HUES6 (cell line): Measurements from ENCODE around the gene SPOCD1.
"Not testable (repeated sequence)": the region's sequence is repeated elsewhere in the genome, so short reads cannot be mapped to it uniquely, and the experiment has no call there.

ENCODE experiments used
- H3K27ac ChIP-seq: 2 replicates; pipeline ENCODE4 v1.7.0; 2013; ENCODE audit warnings: low read depth, mild to moderate bottlenecking, low read length, inconsistent platforms
- H3K27me3 ChIP-seq: 2 replicates; pipeline ENCODE4 v1.6.1; 2013; ENCODE audit warnings: low read length; ENCODE audit not compliant: control insufficient read depth, insufficient read depth
- H3K36me3 ChIP-seq: 2 replicates; pipeline ENCODE4 v1.6.1; 2013; ENCODE audit warnings: low read length; ENCODE audit not compliant: control insufficient read depth, insufficient read depth
- H3K4me1 ChIP-seq: 2 replicates; pipeline ENCODE4 v1.6.1; 2013; ENCODE audit warnings: low read length; ENCODE audit not compliant: control insufficient read depth, insufficient read depth
- H3K4me3 ChIP-seq: 2 replicates; pipeline ENCODE4 v1.5.1; 2013; ENCODE audit warnings: low read depth, low read length
- H3K9ac ChIP-seq: one replicate; pipeline ENCODE4 v1.6.1; 2013; ENCODE audit warnings: mild to moderate bottlenecking, low read length
- H3K9me3 ChIP-seq: 2 replicates; pipeline ENCODE4 v1.6.1; 2013; ENCODE audit warnings: low read depth, low read length; ENCODE audit not compliant: control insufficient read depth, insufficient read depth

Gene SPOCD1

DNA sequence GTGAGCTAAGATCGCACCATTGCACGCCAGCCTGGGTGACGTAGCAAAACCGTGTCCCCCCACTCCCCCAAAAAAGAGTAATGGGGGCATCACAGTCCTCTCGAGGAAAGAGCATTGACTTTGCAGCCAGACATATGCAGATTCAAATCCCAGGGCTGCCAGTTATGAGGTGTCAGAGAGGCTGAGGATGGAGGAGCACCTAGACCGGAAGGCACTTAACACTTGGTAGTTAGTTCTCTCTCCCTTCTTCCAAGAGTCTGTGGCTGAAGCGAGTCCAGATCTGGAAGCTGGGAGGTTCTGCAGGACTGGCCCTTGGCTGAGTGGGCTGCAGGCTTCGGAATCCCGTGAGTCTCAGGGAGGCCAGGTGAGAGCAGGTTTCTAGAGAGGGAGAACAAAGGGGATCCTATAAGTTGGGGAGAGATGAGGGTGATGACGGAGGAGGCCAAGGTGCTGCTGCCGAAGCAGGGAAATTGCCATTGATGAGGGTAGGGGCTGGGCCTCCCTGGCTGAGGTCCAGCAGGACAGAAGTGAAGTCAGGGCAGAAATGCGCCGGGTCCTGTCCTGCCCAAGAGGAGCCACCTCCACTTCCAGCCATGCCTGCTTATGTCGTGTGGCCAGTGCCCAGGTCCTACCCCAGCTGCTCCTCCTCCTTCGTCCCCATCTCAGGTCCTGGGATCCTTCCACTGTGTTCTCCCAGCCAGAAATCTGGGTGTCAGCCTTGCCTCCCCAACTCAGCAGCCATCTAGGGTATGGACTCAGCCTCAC, 13.3 kb upstream of the SPOCD1 start:
- Histone ChIP-seq H3K9ac (no peak overlapping the region), H3K4me1 (no peaks in the 10 kb centered on the region; the same call in 1 of the 2 replicates), H3K27ac (no peak overlapping the region), H3K4me3 (no peak overlapping the region), H3K9me3 (no peaks in the 10 kb centered on the region), H3K36me3 (no peaks in the 10 kb centered on the region), H3K27me3 (no peaks in the 10 kb centered on the region)

DNA sequence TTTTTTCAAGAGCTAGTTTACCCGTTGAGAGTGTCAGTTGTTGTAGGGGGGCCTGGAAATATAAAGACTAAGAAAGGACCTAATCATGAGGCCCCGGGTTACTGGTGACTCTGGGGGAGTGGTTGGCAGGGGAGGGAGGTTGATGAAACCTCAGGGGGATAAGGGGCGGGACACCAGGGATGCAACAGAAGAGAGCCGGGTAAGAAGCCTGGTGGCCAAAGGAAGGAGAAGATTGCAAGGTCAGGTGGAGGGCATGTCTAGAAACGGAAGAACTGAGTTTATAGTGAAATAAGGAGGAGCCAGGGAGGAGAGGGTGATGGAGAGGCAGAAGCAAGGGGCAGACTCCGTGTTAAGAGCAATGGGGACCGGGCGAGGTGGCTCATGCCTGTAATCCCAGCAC, 12.5 kb upstream of the SPOCD1 start:
- Histone ChIP-seq H3K9ac (no peak overlapping the region), H3K36me3 (no peaks in the 10 kb centered on the region), H3K27ac (no peak overlapping the region), H3K9me3 (no peaks in the 10 kb centered on the region), H3K4me3 (no peak overlapping the region), H3K27me3 (no peaks in the 10 kb centered on the region), H3K4me1 (no peaks in the 10 kb centered on the region; the same call in 1 of the 2 replicates)

DNA sequence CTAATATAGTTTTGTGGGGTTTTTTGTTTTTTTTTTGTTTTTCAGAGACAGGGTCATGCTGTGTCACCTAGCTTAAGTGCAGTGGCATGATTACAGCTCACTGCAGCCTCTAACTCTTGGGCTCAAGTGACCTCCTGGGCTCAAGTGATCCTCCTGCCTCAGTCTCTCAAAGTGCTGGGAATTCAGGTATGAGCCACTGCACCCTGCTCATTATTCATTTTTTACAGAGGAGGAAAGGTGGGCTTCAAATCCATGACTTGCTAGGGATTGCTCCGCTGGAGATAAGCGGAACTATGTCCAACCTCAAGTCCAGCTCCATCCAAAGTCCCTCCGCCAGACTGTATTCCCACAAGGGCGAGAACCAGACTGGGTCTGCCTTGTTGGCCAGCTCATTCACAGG, 8.0 kb upstream of the SPOCD1 start:
- no peaks in the 10 kb centered on the region; the same call in 1 of the 2 replicates for H3K4me1 ChIP-seq
- H3K36me3 ChIP-seq: no peaks in the 10 kb centered on the region
- H3K9me3 ChIP-seq: no peaks in the 10 kb centered on the region
- H3K9ac ChIP-seq: no peak overlapping the region
- no peak overlapping the region for H3K4me3 ChIP-seq
- H3K27me3 ChIP-seq: no peaks in the 10 kb centered on the region
- H3K27ac ChIP-seq: no peak overlapping the region

DNA sequence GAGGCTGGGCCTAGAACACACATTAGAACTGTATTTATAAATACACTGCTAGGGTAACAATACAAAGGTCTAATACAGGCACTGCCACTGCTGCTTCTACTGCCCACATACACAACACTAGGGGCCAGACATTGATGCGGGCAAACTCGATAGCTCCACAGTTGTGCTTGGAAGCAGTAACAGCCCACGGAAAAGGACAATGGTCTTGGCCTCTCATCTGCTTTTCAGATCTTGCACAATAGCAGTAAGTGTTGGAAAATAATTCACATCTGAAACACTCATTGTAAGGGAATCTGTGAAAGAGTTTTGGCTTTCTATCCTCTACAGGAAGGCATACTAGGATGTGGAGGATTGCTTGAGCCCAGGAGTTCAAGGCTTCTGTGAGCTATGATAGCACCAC, 6.9 kb upstream of the SPOCD1 start:
- Histone ChIP-seq H3K4me3 (no peak overlapping the region), H3K27me3 (no peaks in the 10 kb centered on the region), H3K9ac (no peak overlapping the region), H3K27ac (no peak overlapping the region), H3K9me3 (no peaks in the 10 kb centered on the region), H3K36me3 (no peaks in the 10 kb centered on the region), H3K4me1 (no peaks in the 10 kb centered on the region; the same call in 1 of the 2 replicates)

DNA sequence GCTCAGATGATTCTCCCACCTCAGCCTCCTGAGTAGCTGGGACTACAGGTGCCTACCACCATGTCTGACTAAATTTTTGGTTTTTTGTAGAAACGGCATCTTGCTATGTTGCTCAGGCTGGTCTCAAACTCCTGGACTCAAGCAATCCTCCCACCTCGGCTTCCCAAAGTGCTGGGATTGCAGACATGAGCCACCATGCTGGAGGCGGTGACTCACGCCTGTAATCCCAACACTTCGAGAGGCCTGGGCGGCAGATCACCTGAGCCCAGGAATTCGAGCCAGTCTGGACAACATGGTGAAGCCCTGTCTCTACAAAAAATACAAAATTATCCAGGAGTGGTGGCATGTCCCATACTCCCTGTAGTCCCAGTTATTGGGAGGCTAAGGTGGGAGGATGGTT, 4.4 kb upstream of the SPOCD1 start:
- not testable (repeated sequence) for H3K36me3 ChIP-seq, H3K4me1 ChIP-seq, H3K27me3 ChIP-seq, H3K27ac ChIP-seq, H3K9me3 ChIP-seq, H3K9ac ChIP-seq, H3K4me3 ChIP-seq

DNA sequence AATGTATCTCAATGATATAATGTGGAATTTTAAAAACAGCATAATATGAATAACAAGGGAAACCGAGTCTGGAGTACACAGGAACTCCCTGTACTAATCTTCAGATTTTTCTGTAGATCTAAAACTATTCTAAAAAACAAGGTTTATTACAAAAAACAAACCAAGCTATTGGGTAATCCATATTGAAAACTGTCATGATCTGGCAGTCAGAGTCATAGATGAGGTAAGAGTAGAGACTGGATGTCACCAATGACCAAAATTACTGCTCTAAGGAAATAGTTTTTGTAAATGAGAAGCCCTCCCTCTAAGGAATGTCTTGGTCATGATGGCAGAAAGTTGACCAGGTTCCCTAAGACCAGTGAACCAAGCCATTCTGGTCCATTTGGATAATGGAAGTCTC, 2.4 kb upstream of the SPOCD1 start:
- Histone ChIP-seq H3K36me3 (no peaks in the 10 kb centered on the region), H3K27ac (no peak overlapping the region), H3K9ac (no peak overlapping the region), H3K9me3 (no peaks in the 10 kb centered on the region), H3K4me1 (peaks cover 3% of the 10 kb centered on the region; the same call in 1 of the 2 replicates), H3K27me3 (no peaks in the 10 kb centered on the region), H3K4me3 (no peak overlapping the region)

DNA sequence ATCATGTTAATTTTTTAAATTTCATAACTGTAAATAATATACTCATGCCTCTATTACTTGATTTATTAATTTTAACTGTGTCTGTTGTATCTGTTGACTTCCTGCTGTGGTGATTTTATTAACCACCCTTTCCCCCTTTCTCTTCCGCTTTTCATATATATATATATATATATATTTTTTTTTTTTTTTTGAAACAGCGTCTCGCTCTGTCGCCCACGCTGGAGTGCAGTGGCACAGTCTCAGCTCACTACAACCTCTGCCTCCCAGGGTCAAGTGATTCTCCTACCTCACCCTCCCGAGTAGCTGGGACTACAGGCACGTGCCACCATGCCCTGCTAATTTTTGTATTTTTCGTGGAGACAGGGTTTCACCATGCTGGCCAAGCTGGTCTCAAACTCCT, 1.1 kb upstream of the SPOCD1 start:
- H3K4me1 ChIP-seq, H3K27me3 ChIP-seq, H3K9ac ChIP-seq, H3K4me3 ChIP-seq, H3K36me3 ChIP-seq, H3K9me3 ChIP-seq, H3K27ac ChIP-seq: not testable (repeated sequence)

DNA sequence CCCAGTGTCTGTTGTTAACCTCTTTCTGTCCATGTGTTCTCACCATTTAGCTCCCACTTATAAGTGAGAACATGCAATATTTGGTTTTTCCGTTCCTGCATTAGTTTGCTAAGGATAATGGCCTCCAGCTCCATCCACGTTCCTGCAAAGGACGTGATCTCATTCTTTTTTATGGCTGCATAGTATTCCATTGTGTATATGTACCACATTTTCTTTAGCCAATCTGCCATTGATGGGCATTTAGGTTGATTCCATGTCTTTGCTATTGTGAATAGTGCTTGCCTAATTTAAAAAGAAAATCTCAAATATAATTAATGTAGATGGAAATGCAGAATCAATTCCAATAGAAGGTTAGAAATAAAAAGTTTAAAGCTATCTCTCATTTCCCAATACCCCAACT, 679 bp upstream of the SPOCD1 start:
- not testable (repeated sequence) for H3K27me3 ChIP-seq, H3K27ac ChIP-seq, H3K9me3 ChIP-seq

DNA sequence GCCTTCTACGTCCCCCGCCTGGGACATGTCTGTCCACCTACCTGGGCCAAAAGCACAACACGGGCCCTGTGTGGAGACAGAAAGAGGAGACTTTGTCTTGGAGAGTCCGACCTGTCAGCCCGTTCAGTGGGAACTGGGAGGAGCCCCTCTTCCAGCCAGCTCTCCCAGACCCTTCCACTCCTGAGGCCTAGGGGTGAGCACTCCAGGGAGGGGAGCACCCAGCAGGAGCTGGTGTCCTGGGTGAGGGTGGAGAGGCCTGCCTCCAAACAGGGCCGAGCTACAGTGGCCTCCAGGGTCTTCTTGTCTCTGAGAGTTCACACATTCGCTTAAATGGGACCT, 546 bp downstream of the SPOCD1 start:
- H3K9ac ChIP-seq: no peak overlapping the region
- H3K36me3 ChIP-seq: no peaks in the 10 kb centered on the region
- no peaks in the 10 kb centered on the region for H3K27me3 ChIP-seq
- H3K27ac ChIP-seq: no peak overlapping the region
- no peaks in the 10 kb centered on the region for H3K9me3 ChIP-seq
- peaks cover 3% of the 10 kb centered on the region; the same call in 1 of the 2 replicates for H3K4me1 ChIP-seq
- peak overlapping the region; percentile 54 for H3K4me3 ChIP-seq

More for the DNA sequence above, 679 bp upstream of the SPOCD1 start:
- not testable (repeated sequence) for H3K9ac ChIP-seq, H3K4me1 ChIP-seq, H3K4me3 ChIP-seq, H3K36me3 ChIP-seq

DNA sequence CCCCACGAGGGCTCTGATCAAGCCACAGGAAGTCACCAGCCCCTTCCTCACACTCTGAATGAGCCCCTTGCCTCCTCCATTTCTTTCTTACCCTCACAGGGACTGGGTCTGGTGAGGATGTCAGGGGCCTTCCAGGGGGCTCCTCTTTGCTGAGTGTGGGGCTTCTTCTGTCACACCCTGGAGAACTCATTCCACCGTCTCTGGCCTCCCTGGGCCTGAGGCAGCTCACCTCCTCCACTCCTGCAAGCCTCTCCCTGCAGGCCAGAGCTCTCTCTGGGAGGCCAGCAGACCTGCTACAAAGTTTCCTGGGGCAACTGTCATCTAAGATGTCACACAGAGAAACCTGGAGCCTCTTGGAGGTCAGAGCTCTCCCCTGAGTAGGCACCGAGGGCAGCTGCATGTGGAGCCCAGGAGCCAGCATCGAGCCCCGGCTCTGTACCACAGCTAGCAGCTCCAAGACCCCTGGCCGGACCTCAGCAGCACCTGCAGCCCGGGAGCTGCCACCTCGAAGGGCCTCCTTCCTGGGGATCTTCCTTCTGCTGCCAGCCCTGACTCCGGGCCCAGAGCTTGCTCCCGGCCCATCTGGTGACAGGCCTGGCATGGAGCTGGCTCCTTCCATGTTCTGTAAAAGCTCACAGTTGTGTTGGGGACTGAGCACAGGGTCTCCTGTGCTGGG, 1.1 kb downstream of the SPOCD1 start:
- Histone ChIP-seq H3K4me1 (peaks cover 3% of the 10 kb centered on the region; the same call in 1 of the 2 replicates), H3K4me3 (no peak overlapping the region), H3K9ac (no peak overlapping the region), H3K36me3 (no peaks in the 10 kb centered on the region), H3K27me3 (no peaks in the 10 kb centered on the region), H3K27ac (no peak overlapping the region), H3K9me3 (no peaks in the 10 kb centered on the region)

DNA sequence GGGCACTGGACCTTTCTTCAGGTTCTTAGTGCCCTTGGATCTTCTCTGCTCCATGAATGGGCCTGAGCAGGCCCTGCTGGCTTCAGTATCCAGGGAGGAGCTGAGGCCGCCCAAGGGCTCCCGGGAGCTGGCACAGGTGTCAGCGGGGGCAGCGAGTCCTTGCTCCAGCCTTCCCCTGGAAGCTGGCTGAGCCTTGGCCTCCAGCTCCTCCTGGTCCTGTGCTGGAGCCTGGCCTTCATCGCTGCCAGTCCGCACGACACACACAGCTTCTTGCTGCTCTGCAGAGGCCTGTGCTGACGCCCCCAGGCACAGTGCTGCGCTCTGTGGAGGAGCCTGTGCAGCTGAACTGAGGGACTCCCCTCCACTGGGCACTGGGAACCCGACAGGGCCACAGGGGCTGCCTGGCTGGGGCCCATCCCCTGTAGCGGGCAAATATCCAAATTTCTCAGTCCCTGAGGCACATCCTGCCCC, 1.7 kb downstream of the SPOCD1 start:
- H3K9me3 ChIP-seq: no peaks in the 10 kb centered on the region
- H3K4me3 ChIP-seq: no peak overlapping the region
- no peak overlapping the region for H3K27ac ChIP-seq
- H3K27me3 ChIP-seq: no peaks in the 10 kb centered on the region
- H3K4me1 ChIP-seq: peaks cover 6% of the 10 kb centered on the region; the same call in 1 of the 2 replicates
- H3K9ac ChIP-seq: no peak overlapping the region
- H3K36me3 ChIP-seq: no peaks in the 10 kb centered on the region
